K562 (cell line): ENCODE data around the gene CHRNE. TPM values are rescaled to one million over a fixed set of nuclear protein-coding genes. Genes with fewer than 3 reads are reported as not detected.

ENCODE experiments used
- CHD2 ChIP-seq: IDR thresholded peaks from 2 replicates; pipeline ENCODE4 v1.6.1; 2011; ENCODE audit warnings: low read depth, low read length
- KAT2B ChIP-seq: IDR thresholded peaks from one replicate; pipeline ENCODE4 v1.6.1; 2012; ENCODE audit warnings: low read depth, mild to moderate bottlenecking, control low read depth, inconsistent platforms, low read length, moderate library complexity
- MEF2D ChIP-seq: conservative IDR thresholded peaks from 2 replicates; pipeline ENCODE4 v1.6.1; 2016; ENCODE audit warnings: low read depth, missing genetic modification characterization, missing compliant biosample characterization
- NFIX ChIP-seq: fragments of 250-450 bp; sonication (Bioruptor Pico); IDR thresholded peaks from 2 replicates; pipeline ENCODE4 v1.4.0; 2020; ENCODE audit warnings: low read depth, mild to moderate bottlenecking, moderate library complexity
- NFXL1 ChIP-seq: fragments of 450-650 bp; formaldehyde crosslinking; IDR thresholded peaks from 2 replicates; pipeline ENCODE4 v1.4.0; 2021; ENCODE audit warnings: mild to moderate bottlenecking
- REST ChIP-seq, 2 experiments: fragments of 450-650 bp; formaldehyde crosslinking in 1 of 2; IDR thresholded peaks; 2 replicates each; pipeline versions ENCODE4 v1.4.0 to v1.6.1; 2014 to 2020; ENCODE audit warnings: mild to moderate bottlenecking in 2 of 2, borderline replicate concordance in 1 of 2, low read depth in 1 of 2
- RHOXF2B ChIP-seq: fragments of 250-450 bp; sonication (Bioruptor Pico); conservative IDR thresholded peaks from 2 replicates; pipeline ENCODE4 v1.5.1; 2021
- ZBTB40 ChIP-seq, 2 experiments: fragments of 450-650 bp in 1 of 2; sonication (generic) in 1 of 2; formaldehyde crosslinking in 1 of 2; IDR thresholded peaks; 2 replicates each; pipeline versions ENCODE4 v1.7.1 to v1.9.0; 2016 to 2022; ENCODE audit warnings: inconsistent platforms in 1 of 2, mild to moderate bottlenecking in 1 of 2, missing genetic modification reagents in 1 of 2
- ZNF239 ChIP-seq: fragments of 250-450 bp; sonication (Bioruptor Pico); IDR thresholded peaks from 2 replicates; pipeline ENCODE4 v1.4.0; 2020; ENCODE audit warnings: mild to moderate bottlenecking
- ZNF695 ChIP-seq: fragments of 450-650 bp; formaldehyde crosslinking; IDR thresholded peaks from 2 replicates; pipeline ENCODE4 v1.4.0; 2020; ENCODE audit warnings: mild to moderate bottlenecking, moderate library complexity
- polyA plus RNA-seq, 8 experiments: library from polyadenylated mRNA; depleted of rRNA in 4 of 8; stranded (reverse) in 5 of 8; unstranded in 3 of 8; fragments of >200 nt; fragmentation: Nextera tagmentation in 2 of 8; fragmentation: Illumina TruSeq in 1 of 8; extraction: Ambion mirVana in 2 of 8; extraction: Trizol in 1 of 8; gene quantifications; 2 replicates each; pipeline versions ENCODE4 v1.2.1 to v1.2.3, GENCODE V29; 2011 to 2014; ENCODE audit warnings: inconsistent platforms in 1 of 8, missing spikeins in 1 of 8
- total RNA-seq, 7 experiments: library from RNA; depleted of rRNA in 6 of 7; stranded (reverse); fragments of >200 nt in 6 of 7; fragmentation: Illumina TruSeq in 2 of 7; extraction: Trizol in 2 of 7; gene quantifications; 2 replicates each; pipeline versions ENCODE4 v1.2.1 to v1.2.3, GENCODE V29; 2011 to 2021; ENCODE audit warnings: low replicate concordance in 1 of 7

Gene CHRNE
- total and polyA plus RNA-seq, 9 of the 15 experiments (the other 6 are each of a cell fraction or from before 2014, with no cell fraction given): not detected

- TF ChIP-seq ZBTB40 (IDR thresholded peaks at IDR 0.05) (peak; percentile 93), ZBTB40 (CRISPR knock-in tag; IDR thresholded peaks at IDR 0.05) (no peak), REST (IDR thresholded peaks at IDR 0.05; ENCODE audit: borderline replicate concordance) (no peak), REST (CRISPR knock-in tag; IDR thresholded peaks at IDR 0.05; ENCODE audit: low read depth) (no peak), ZNF695 (CRISPR knock-in tag) (no peak), KAT2B (no peak), ZNF239 (CRISPR knock-in tag) (no peak), MEF2D (tag) (no peak), CHD2 (peak; percentile 99), RHOXF2B (CRISPR knock-in tag) (no peak), NFIX (CRISPR knock-in tag) (no peak), NFXL1 (CRISPR knock-in tag) (no peak)
Observed at GRCh38 chr17:4939796-4940554, 37.1 kb upstream of the CHRNE start, which contains the start of the genes RNF167 and SLC25A11 (continued).
